Cardiac ventricle fibroblast (primary cell): ENCODE results near the gene THUMPD1. TPM values are rescaled to one million over a fixed set of nuclear protein-coding genes. Genes with fewer than 3 reads are reported as not detected.

Experiments
- total RNA-seq: library from RNA; depleted of rRNA; stranded (reverse); fragments of >200 nt; gene quantifications from 2 replicates; pipeline ENCODE4 v1.2.3, GENCODE V29; 2015

Gene THUMPD1, protein sequence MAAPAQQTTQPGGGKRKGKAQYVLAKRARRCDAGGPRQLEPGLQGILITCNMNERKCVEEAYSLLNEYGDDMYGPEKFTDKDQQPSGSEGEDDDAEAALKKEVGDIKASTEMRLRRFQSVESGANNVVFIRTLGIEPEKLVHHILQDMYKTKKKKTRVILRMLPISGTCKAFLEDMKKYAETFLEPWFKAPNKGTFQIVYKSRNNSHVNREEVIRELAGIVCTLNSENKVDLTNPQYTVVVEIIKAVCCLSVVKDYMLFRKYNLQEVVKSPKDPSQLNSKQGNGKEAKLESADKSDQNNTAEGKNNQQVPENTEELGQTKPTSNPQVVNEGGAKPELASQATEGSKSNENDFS
- 49.7 and 50.2 TPM in 2 replicates for total RNA-seq

DNA sequence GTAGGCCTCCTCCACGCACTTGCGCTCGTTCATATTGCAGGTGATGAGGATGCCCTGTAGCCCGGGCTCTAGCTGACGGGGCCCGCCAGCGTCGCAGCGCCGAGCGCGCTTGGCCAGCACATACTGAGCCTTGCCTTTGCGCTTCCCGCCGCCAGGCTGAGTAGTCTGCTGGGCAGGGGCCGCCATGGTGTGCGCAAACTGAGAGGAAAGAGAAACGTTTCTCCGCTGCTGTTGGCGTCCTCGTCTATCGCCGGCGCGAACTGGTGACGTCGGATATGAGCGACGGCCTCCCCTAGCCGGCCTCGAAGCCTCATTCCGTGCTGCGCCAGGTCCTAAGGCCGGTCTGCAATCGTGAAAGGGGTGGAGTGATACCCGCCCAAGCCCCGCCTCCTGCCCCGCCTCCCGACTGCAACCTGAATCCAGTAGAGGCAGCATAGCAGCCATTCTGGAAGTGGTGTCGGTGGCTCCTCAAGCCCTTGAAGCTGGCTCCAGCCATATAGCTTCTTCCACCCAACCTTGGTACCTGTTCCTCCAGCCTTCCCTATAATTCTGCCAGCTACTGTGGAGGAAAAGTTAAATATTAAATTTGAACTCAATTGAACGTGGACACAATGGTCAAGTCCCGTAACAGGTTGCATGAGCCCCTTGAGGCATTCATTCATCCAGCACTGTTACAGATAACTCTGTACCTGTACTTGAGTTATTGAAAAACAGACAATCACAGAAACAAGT lies at the start of gene THUMPD1:
Gene THUMPD1 (minus strand): TSS at position 265 of the 732 bp plus-strand sequence. CDS start 79 bp downstream, at position 186.

DNA sequence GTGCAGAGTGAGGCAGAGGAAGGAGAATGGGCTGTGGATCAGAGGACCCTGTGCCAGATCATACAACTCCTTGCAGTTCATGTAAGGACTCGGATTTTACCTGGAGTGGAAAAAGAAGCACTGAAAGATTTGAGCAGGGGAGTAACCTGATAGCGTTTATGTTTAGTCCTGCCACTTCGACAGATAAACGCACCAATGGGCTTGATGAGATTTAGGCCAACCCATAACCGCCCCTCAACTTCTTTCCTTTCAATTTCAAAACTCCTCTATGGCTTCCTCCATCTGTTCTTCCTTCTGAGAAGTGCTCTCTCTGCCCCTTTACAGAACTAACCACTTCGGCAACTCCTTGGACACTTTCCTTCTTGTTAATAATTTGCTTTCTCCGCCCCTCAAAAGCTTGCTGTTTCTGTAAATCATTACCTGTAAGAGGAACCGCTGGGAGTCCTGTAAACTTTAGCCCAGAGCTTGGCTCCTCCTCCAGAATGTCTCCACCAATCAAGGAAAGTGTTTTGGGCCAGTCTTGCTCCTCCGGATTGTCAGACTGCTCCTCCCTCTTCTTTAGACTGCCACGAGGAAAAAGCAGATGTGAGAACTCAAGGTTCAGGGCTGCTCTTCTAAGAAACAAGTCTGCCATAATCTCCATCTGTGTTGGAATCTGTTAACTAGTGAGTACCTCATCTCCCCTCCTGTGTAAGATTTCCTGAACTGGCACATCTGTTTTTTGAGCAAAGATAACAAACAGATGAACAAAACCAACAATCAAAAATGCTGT lies 22.0 kb upstream of the THUMPD1 start, which contains the start of gene ACSM3:
Gene ACSM3 (plus strand): TSS at position 554 of the 772 bp plus-strand sequence. CDS start 6,021 bp downstream, outside the sequence.

Other genes starting within 250 kb of the THUMPD1 start
- gene ACSM2B, start 165.5 kb downstream of the THUMPD1 start, total RNA-seq = not detected in 2 replicates
- gene ACSM1, start 44.1 kb downstream of the THUMPD1 start, total RNA-seq = 0.24 and 0.44 TPM in 2 replicates
- 8.1 TPM in 2 replicates for gene ACSM3, start 22.2 kb upstream of the THUMPD1 start, total RNA-seq
- gene ERI2, start 64.7 kb upstream of the THUMPD1 start, total RNA-seq = 6.9 and 14.8 TPM in 2 replicates
- 4.2 and 6.9 TPM in 2 replicates for gene REXO5, start 64.7 kb upstream of the THUMPD1 start, total RNA-seq
- 32.2 and 32.8 TPM in 2 replicates for gene DCUN1D3, start 158.5 kb upstream of the THUMPD1 start, total RNA-seq
- gene LYRM1, start 159.0 kb upstream of the THUMPD1 start, total RNA-seq = 30.2 and 31.0 TPM in 2 replicates